B cell (primary cell): ENCODE results near the gene COG7. TPM values are rescaled to one million over a fixed set of nuclear protein-coding genes. Genes with fewer than 3 reads are reported as not detected.

Experiments
- ATAC-seq: fragments of 200-7000 bp; cut with Tn5 transposase; one replicate; pipeline ENCODE4 v1.10.0; 2021; ENCODE audit warnings: low read depth, mild to moderate bottlenecking, moderate number of reproducible peaks, moderate library complexity
- CTCF ChIA-PET: fragments of 350-600 bp; sonication (Branson Sonifier 250); formaldehyde crosslinking; loops from one replicate; lab custom pipeline; 2021; ENCODE audit warnings: antibody characterized with exemption, inconsistent platforms; lab: Charles Lee
- POLR2A ChIA-PET: fragments of 350-600 bp; sonication (Branson Sonifier 250); formaldehyde crosslinking; loops from one replicate; lab custom pipeline; 2021; ENCODE audit warnings: antibody characterized with exemption; lab: Charles Lee
- DNase-seq: peaks from one replicate; pipeline ENCODE4 v3.0.0; 2013
- H2AFZ ChIP-seq: 2 replicates; pipeline ENCODE4 v1.6.1; 2012; ENCODE audit warnings: mild to moderate bottlenecking, low read depth, low read length; ENCODE audit not compliant: insufficient read depth, poor library complexity, severe bottlenecking
- H3K27ac ChIP-seq, 2 donors: 1 replicate in 1 of 2; 2 replicates in 1 of 2; pipeline ENCODE4 v1.5.1; 2012 to 2013; ENCODE audit warnings: low read length in 2 of 2, mild to moderate bottlenecking in 2 of 2, moderate library complexity in 1 of 2
- H3K27me3 ChIP-seq, 4 experiments: fragments of 200-600 bp in 1 of 4; sonication (generic) in 1 of 4; replicated peaks in 1 of 4; 1 replicate in 2 of 4; 2 replicates in 2 of 4; pipeline versions ENCODE4 v1.6.1 to v1.7.0; 2013 to 2016; ENCODE audit warnings: low read length in 3 of 4, mild to moderate bottlenecking in 2 of 4, mixed read lengths in 1 of 4, moderate library complexity in 1 of 4; ENCODE audit not compliant: insufficient read depth in 4 of 4, control insufficient read depth in 3 of 4; ENCODE audit errors: control extremely low read depth in 1 of 4
- H3K36me3 ChIP-seq, 2 experiments: replicated peaks in 1 of 2; 1 replicate in 1 of 2; 2 replicates in 1 of 2; pipeline versions ENCODE4 v1.6.1 to v1.7.1; 2013; ENCODE audit warnings: low read length in 1 of 2; ENCODE audit not compliant: insufficient read depth in 2 of 2, control insufficient read depth in 1 of 2; ENCODE audit errors: control extremely low read depth in 1 of 2, extremely low read depth in 1 of 2
- H3K4me1 ChIP-seq, 2 donors: fragments of 200-600 bp in 1 of 2; sonication (generic) in 1 of 2; 1 replicate in 1 of 2; 2 replicates in 1 of 2; pipeline versions ENCODE4 v1.5.1 to v1.6.1; 2013 to 2017; ENCODE audit warnings: low read length in 2 of 2; ENCODE audit not compliant: control insufficient read depth in 2 of 2, insufficient read depth in 2 of 2
- H3K4me2 ChIP-seq: replicated peaks from 2 replicates; pipeline ENCODE3; 2012; ENCODE audit warnings: mild to moderate bottlenecking, low read depth, low read length; ENCODE audit not compliant: poor library complexity, severe bottlenecking
- H3K4me3 ChIP-seq, 5 experiments: fragments of 200-600 bp in 1 of 5; sonication (generic) in 1 of 5; 1 replicate in 3 of 5; 2 replicates in 2 of 5; pipeline versions ENCODE4 v1.5.1 to v1.7.0; 2011 to 2016; ENCODE audit warnings: low read length in 4 of 5, mild to moderate bottlenecking in 4 of 5, low read depth in 2 of 5, control low read depth in 1 of 5, moderate library complexity in 1 of 5; ENCODE audit not compliant: insufficient read depth in 1 of 5; ENCODE audit errors: control extremely low read depth in 1 of 5, extremely low read depth in 1 of 5
- H3K79me2 ChIP-seq: fragments of 200-600 bp; sonication (generic); one replicate; pipeline ENCODE4 v1.6.0; 2016; ENCODE audit warnings: low read length; ENCODE audit not compliant: control insufficient read depth, insufficient read depth
- H3K9ac ChIP-seq: fragments of 200-600 bp; sonication (generic); 2 replicates; pipeline ENCODE4 v1.6.1; 2017; ENCODE audit warnings: mild to moderate bottlenecking, low read length, moderate library complexity
- H3K9me3 ChIP-seq, 3 donors: one replicate each; pipeline versions ENCODE4 v1.6.1 to v1.7.1; 2013; ENCODE audit warnings: low read length in 2 of 3; ENCODE audit not compliant: control insufficient read depth in 2 of 3, insufficient read depth in 1 of 3; ENCODE audit errors: control extremely low read depth in 1 of 3
- H4K20me1 ChIP-seq: 2 replicates; pipeline ENCODE4 v1.6.0; 2012; ENCODE audit warnings: mild to moderate bottlenecking, low read length; ENCODE audit not compliant: insufficient read depth, control insufficient read depth, poor library complexity, severe bottlenecking
- H3K27ac Mint-ChIP-seq: one replicate; pipeline ENCODE4 v1.8.0; 2021; ENCODE audit warnings: mixed read lengths
- H3K27me3 Mint-ChIP-seq: one replicate; pipeline ENCODE4 v1.8.0; 2021; ENCODE audit warnings: mixed read lengths
- H3K4me1 Mint-ChIP-seq: one replicate; pipeline ENCODE4 v1.8.0; 2021; ENCODE audit warnings: mixed read lengths
- H3K4me3 Mint-ChIP-seq: one replicate; pipeline ENCODE4 v1.8.0; 2021; ENCODE audit warnings: mixed read lengths
- H3K9me3 Mint-ChIP-seq: one replicate; pipeline ENCODE4 v1.8.0; 2022; ENCODE audit warnings: mixed read lengths; ENCODE audit not compliant: insufficient read depth
- EZH2 ChIP-seq: IDR thresholded peaks from 2 replicates; pipeline ENCODE4 v1.6.1; 2012; ENCODE audit warnings: borderline replicate concordance, low read depth, mild to moderate bottlenecking, moderate library complexity, low read length; ENCODE audit not compliant: insufficient read depth, poor library complexity, severe bottlenecking
- WGBS: methylation state at CpG from one replicate; pipeline ENCODE4 v1.1.5; 2013; ENCODE audit warnings: missing lambda C conversion rate; ENCODE audit not compliant: insufficient coverage; 5-methylcytosine and 5-hydroxymethylcytosine counted together
- intact Hi-C: fragments of 100-400 bp; cut with micrococcal nuclease; formaldehyde crosslinking; loops from one replicate; pipeline ENCODE4 v1.10.0; 2022
- polyA plus RNA-seq: library from polyadenylated mRNA; depleted of rRNA; stranded (reverse); fragments of >200 nt; gene quantifications from 2 replicates; pipeline ENCODE4 v1.2.3, GENCODE V29; 2012
- total RNA-seq, 2 donors: library from RNA; stranded (reverse); fragments of 120-200 nt in 1 of 2; gene quantifications; 1 replicate in 1 of 2; 2 replicates in 1 of 2; pipeline versions ENCODE4 v1.2.3 to v1.2.4, GENCODE V29; 2013 to 2022
- TF ChIP-seq, protein P1 (sequence below): fragments of 200-600 bp; IDR thresholded peaks from one replicate; pipeline ENCODE4 v1.8.0; 2022; ENCODE audit warnings: antibody characterized with exemption, mild to moderate bottlenecking

The COG7 gene
- total and polyA plus RNA-seq, 2 donors (not counting 1 experiment from before 2014, with no cell fraction given) = 21.3 to 37.8 TPM

- Histone ChIP-seq H3K27ac (peak overlapping the region in 1 of 2 donors; percentile 31), H3K27me3 (no peaks in the 10 kb centered on the region), H3K9me3 (no peaks in the 10 kb centered on the region), H3K79me2 (peaks cover 100% of the 10 kb centered on the region), H3K4me2 (no peak overlapping the region), H3K36me3 (peaks cover 5 to 77% of the 10 kb centered on the region in 2 experiments), H2AFZ (no peak overlapping the region), H3K9ac (no peak overlapping the region), H4K20me1 (peaks cover 98% of the 10 kb centered on the region), H3K4me1 (peaks cover 31 to 36% of the 10 kb centered on the region in 2 donors), H3K4me3 (no peak overlapping the region)
- H3K4me3 Mint-ChIP-seq = no peak overlapping the region
- no peak for TF ChIP-seq EZH2
- TF ChIP-seq, protein P1, sequence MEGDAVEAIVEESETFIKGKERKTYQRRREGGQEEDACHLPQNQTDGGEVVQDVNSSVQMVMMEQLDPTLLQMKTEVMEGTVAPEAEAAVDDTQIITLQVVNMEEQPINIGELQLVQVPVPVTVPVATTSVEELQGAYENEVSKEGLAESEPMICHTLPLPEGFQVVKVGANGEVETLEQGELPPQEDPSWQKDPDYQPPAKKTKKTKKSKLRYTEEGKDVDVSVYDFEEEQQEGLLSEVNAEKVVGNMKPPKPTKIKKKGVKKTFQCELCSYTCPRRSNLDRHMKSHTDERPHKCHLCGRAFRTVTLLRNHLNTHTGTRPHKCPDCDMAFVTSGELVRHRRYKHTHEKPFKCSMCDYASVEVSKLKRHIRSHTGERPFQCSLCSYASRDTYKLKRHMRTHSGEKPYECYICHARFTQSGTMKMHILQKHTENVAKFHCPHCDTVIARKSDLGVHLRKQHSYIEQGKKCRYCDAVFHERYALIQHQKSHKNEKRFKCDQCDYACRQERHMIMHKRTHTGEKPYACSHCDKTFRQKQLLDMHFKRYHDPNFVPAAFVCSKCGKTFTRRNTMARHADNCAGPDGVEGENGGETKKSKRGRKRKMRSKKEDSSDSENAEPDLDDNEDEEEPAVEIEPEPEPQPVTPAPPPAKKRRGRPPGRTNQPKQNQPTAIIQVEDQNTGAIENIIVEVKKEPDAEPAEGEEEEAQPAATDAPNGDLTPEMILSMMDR = no peak
- CTCF ChIA-PET = interaction anchor here (1.2 kb wide), 1 partner anchor 14 kb away, joined by 3 read pairs; no protein-coding TSS in a partner anchor
- peaks cover 40% of the 10 kb centered on the region for H3K4me1 Mint-ChIP-seq
- POLR2A ChIA-PET = interaction anchor here (0.5 kb wide), 1 partner anchor 129 kb away, joined by 6 read pairs; no protein-coding TSS in a partner anchor
- intact Hi-C loops = no loop called here
- H3K27me3 Mint-ChIP-seq = no peaks in the 10 kb centered on the region
- no peaks in the 10 kb centered on the region for H3K9me3 Mint-ChIP-seq
- 95% methylated on average over 10 of the region's 11 CpGs for WGBS
- DNase-seq (no peak), ATAC-seq (no peak)
- H3K27ac Mint-ChIP-seq = no peak overlapping the region
Observed at GRCh38 chr16:23494188-23494587, 41.2 kb upstream of the COG7 start.
